ENCODE measurements around the gene PXYLP1.
A peak's percentile ranks its signal among the peaks of the same experiment; 100 is the strongest.
"Not testable (repeated sequence)": the region's sequence is repeated elsewhere in the genome, so short reads cannot be mapped to it uniquely, and the experiment has no call there.

PXYLP1 gene, protein sequence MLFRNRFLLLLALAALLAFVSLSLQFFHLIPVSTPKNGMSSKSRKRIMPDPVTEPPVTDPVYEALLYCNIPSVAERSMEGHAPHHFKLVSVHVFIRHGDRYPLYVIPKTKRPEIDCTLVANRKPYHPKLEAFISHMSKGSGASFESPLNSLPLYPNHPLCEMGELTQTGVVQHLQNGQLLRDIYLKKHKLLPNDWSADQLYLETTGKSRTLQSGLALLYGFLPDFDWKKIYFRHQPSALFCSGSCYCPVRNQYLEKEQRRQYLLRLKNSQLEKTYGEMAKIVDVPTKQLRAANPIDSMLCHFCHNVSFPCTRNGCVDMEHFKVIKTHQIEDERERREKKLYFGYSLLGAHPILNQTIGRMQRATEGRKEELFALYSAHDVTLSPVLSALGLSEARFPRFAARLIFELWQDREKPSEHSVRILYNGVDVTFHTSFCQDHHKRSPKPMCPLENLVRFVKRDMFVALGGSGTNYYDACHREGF

DNA sequence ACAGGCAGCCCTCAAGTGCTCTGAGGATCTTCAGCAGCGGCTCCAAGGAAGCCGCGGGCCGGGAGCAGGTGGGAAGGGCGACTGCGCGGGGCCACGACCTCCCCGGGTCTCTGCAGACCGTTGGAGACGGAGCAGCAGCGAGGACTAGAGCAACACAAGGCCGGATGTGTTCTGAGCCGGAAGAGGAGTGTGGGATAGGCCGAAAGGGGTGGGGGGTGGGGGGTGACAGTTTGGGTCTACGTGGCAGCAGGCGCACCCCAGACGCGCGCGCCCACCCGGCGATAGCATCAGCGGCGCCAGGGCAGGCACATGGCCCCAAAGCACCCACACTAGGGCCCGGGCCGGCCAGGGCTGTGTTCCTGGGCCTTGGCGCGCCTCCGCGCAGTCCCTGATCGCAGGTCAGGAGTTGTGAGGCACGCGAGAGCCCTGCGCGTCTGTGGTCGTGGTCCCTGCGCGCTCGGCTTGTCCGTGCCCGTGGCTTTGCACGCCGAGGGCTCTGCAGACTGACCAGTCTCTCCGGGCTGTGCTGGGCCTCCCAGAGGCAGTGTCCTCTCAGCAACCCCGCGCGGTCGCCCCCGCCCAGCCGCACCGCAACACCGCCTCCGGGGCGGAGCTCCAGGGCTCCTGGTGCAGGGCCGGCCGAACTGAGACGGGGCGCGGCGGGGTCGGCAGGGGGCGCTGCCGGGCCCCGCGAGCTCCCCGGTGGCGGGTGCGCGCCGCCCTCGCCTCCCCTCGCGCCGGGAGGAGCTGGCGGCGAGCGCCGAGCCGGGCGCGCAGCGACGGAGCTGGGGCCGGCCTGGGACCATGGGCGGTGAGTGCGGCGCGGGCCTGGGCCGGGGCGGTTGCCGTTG, at the start of gene PXYLP1:
Gene PXYLP1, plus strand, starts transcription at position 725 of the 851 bp plus-strand sequence. CDS start 28,351 bp downstream, outside the sequence.
- peak; percentile 93 for DNase-seq

DNA sequence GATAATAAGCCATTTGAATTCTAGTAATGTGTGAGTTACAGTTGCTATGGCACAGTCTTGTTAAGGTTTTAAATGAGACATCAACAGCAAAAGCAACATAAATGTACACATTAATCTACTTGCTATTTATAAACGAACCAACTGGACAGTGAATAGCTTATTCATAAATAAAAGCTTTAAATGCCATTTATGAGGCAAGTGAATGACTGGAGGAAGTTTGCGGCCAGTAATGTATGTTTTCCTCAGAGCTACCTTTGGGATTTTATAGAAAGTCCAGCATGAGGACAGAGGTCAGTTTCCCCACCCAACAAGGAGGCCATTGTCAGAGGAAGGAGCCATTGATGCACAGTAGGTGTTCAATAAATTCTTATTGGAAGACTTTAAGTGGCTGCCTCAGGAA, 48.0 kb upstream of the PXYLP1 start:
- DNase-seq, result no peak

DNA sequence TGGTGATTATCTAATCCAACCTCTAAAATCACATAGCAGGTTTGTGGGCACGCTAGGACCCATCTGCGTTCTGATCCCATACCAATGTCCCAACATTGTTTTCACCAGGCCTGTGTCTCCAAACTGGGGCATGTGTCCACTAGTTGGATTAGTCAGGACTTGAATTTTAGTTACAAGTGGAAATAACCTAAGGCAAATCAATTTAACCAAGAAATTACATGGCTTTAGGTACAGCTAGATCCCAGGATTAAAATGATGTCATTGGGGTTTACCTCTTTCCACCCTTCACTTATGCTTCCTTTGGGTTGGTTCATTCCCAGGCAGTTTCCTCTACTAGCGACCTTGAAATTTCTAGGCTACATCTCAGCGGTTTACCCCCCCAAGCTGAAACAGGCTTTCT, 47.2 kb upstream of the PXYLP1 start:
- DNase-seq, result no peak

DNA sequence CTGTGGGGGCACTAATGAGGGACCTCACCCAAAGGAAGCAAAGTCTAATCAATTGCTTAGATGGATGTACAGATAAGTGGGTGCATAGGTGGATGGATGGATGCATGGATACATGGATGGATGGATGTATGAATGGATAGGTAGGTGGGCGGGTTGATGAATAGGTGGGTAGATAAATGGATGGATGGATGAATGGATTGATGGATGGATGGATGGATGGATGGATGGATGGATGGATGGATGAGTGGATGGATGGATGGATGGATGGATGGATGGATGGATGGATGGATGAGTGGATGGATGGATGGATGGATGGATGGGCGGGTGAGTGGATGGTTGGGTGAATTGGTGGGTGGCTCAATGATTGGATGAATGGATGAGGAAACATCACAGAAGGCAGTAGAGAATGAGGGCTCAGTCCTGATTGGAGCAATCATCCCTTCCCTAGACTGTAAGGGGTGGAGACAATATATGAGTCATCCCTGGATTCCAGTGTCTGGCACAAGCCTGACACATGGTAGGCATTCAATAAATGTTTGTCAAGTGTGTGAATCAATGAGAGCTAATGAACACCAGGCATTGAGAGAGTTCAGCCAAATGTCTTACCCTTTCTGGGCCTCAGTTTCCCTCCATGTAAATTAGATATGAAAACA, 40.4 kb upstream of the PXYLP1 start:
- no peak for DNase-seq

DNA sequence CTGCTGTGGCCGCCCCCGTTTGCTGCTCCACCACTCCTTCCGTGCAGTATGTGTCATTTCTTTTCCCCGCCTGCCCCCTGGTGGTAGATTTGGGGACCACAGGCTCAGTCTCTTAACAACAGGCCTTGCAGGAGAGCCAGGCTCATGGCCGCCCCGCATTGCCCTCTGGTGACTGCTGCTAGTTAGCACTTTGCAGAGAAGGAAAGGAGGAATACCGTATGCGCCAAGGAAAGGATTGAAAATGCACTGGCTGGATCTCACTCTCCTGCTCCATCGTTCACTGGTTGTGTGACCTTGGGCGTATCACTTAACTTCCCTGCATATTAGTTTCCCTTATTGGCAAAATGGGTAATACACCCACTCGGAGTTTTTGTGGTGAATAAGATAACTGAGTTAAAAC, 39.3 kb upstream of the PXYLP1 start:
- DNase-seq, result peak; percentile 99

DNA sequence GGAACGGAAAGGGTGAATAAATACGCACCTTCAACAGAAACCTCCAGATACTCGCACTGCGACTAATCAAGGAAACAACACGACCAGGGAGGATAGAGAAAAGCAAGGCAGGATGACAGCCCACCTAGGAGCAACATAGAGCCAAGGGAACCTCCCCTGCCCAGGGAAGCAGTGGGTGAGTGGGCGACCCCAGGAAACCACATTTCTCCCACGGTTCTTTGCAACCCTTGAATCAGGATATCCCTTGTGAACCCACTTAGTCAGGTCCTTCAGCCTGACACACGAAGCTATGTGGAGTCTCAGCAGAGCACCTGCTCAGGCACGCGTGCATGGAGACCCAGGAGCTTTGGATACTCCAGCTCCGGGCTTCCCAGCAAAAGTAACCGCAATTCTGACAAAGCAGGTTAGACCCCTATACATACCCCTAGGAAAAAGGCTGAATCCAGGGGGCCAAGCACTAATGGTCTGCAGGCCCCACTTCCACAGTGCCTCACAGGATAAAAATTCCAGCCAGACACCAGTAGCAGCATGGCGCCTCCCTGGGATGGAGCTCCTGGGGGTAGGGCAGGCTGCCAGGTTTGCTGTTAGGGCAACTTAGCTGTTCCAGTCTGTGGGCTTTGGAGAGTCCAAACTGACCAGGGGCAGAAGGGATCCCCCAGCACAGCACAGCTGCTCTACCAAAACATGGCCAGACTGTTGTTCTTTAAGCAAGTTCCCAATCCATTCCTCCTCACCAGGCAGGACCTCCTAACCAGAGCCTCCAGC, 38.4 kb upstream of the PXYLP1 start:
- no peak for DNase-seq

DNA sequence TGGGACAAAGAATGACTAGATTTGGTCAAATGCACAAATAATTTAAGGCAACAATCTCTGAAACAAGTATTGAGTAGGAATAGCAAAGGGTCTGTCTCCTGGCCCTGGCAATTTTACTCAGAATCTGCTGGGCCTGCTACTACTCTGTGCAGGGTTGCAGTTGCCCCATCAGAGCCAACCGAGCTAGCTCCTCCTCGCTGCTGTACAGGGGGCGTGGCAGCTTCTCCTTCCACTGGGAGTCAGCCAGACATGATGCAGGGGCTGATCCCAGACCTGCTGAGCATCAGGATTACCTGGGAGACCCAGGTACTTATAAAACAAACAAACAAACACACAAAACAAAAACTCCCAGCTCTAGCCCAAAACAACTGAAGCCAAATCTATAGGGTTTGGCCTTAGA, 30.5 kb upstream of the PXYLP1 start:
- DNase-seq, result no peak

DNA sequence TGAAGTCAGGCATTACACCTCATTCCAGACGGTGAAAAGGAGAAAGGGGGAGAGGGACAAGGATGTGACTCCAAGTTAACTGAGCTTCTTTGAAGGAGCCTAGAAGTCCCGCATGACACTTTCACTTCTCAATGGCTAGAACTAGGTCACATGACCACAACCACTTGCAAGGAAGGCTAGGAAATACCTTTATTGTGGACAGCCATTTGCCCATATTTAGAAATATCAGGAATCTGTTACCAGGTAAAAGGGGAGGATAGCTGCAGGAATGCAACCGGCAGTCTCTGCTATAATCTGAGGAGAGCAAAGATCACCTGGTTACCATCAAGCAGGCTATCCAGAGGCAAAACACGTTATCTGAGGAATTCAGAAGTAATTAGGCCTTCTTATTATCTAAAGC, 28.9 kb upstream of the PXYLP1 start:
- no peak for DNase-seq

DNA sequence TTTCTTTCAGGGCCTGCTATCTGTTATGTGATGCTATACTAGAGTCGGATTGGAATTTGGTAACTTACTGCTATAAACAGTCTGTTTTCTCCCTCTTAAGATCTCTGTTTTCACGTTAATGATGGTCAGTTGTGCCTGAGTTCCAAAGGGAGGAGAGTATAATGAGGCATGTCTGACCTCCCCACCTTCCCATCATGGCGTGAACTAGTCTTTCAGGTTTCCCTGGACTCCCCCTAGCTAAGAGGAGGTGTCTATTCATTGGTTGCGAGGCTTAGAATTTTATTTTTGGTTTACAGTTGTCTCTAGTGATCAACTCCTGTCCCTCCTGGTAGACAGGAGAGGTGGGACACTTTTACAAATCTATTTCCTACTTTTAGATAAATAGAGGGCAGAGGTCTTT, 27.8 kb upstream of the PXYLP1 start:
- no peak for DNase-seq

DNA sequence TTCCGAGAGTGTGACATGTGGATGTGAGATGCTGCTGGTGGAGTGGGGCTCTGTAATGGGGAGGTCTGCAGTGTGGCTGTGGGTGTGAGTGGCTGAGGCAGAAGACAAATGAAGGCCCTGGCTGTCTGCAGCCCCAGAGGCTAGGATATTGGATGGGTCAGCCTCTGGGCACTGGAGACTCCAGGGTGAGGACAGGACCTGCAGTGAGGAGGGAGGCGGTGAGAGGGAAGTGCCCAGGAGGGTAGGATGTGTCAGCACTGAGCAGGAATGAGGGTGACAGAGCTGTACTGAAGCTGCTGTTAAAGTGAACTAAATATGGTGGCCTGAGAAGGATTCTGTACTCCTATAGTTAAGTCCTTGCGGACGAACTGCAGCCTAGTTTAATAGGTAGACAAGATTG, 27.3 kb upstream of the PXYLP1 start:
- DNase-seq, result no peak

DNA sequence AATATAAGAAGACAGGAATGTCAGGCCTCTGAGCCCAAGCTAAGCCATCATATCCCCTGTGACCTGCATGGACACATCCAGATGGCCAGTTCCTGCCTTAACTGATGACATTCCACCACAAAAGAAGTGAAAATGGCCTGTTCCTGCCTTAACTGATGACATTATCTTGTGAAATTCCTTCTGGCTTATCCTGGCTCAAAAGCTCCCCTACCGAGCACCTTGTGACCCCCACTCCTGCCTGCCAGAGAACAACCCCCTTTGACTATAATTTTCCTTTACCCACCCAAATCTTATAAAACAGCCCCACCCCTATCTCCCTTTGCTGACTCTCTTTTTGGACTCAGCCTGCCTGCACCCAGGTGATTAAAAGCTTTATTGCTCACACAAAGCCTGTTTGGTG, 20.3 kb upstream of the PXYLP1 start:
- DNase-seq, result not testable (repeated sequence)

DNA sequence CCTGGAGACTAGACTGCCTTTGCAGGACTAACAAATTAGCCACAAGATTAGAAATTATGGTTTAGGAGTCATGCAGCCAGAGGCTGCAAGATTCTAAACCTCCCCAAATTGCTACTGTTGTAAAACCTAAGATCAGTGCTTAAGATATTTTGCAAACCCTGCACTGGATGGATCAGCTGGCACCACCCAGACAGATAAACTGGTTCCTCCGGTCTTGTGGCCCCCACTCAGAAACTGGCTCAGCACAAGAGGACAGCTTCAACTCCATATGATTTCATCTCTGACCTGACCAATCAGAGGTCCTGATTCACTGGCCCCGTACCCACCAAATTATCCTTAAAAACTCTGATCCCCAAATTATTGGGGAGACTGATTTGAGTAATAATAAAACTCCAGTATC, 19.5 kb upstream of the PXYLP1 start:
- no peak for DNase-seq

DNA sequence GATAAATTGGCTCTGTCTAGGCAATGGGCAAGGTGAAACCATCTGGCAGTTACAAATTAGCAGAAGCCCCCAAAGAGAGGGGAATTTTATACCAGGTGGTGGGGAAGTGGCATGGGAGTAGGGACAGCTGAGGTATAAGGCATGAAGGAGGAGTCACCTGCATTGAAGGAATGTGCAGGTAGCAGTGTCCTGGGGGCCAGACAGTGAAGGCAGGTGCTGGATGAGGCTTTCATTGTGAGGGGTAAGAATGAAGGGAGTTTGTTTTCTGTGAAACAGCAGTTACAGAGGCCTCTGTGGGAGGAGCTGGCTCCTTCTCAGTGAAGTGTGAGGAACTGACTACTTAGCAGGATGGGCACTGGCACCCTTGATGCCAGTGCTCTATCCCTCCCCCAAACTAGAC, 19.1 kb upstream of the PXYLP1 start:
- DNase-seq, result no peak

DNA sequence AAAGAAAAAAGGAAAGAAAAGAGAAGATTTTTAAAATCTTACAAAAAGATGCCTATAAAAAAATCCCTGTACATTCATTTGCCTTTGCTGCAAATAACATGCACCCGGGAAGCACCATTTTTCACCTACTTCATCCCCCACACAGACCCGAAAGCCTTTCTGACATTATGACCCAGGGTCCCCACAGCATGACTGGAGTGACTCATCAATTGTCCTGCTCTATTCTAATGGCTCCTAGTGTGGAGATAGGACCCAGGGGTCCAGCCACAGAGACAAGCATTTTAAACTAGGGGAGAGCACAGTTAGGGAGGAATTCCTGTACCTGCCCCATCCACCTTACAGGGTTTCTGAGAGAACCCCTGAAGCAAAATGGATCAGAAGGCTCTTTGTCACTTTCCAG, 14.7 kb upstream of the PXYLP1 start:
- DNase-seq, result no peak

DNA sequence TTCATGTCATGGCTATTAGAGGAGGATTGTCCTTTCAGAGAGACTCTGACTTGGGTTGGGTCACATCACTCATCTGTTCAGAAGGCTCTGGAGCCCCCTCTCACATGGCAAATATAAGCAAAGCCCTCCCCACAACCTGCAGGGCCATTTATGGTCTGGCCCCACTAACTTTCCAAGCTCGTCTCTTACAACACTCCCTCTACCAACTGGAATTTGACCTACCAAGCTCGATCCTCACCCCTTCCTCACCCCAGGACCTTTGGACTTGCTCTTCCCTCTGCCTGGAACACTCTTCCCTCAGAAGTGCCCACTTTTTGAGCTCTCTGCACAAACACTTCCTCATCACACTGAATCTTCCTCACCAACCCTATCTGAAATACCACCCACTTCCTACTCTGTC, 14.2 kb upstream of the PXYLP1 start:
- DNase-seq, result no peak

DNA sequence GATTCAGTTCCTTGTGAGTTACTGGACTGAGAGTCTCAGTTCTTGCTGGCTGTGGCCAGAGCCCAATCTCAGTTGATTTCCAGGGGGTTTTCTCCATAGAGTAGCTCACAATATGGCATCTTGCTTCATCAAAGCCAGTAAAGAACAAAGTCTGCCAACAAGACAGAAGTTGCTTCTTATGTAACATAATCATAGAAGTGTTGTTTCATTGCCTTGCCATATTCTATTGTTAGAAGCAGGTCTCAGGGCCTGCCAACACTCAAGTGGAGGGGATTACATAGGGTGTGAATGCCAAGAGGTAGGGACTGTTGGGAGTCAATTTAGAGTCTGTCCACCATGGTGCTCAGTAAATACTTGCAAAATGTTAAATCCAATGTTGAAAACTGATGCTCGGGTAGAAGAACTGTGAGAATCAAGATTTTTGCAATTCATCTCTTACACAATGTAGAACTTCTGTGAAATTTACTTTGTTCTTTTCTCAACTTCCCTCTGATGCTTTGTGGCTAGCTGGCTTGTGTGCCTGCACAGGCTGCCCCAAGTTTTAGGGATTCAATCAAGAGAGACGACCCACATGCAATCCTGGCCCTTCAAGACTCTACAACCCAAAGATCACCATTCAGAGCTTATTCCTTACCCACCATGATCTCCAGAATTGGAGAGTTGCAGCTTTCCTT, 13.3 kb upstream of the PXYLP1 start:
- no peak for DNase-seq

DNA sequence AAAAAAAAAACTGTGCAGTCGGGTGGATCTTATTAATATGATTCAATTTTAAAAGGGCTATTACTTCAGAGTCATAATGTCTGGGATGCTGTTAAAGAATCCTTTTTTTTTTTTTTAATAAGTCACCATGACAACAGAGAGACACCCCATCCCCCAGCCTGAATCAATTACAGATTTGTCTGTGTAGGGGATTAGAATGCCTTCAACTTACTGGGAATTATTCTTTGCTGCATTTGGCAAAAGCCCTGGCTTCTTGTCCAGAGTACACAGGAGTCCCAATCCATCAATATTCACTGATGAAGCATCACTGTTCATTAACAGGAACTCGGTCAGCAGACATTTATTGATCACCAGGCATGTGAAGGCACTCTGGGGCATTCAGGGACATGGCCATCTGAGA, 12.7 kb upstream of the PXYLP1 start:
- DNase-seq, result no peak

DNA sequence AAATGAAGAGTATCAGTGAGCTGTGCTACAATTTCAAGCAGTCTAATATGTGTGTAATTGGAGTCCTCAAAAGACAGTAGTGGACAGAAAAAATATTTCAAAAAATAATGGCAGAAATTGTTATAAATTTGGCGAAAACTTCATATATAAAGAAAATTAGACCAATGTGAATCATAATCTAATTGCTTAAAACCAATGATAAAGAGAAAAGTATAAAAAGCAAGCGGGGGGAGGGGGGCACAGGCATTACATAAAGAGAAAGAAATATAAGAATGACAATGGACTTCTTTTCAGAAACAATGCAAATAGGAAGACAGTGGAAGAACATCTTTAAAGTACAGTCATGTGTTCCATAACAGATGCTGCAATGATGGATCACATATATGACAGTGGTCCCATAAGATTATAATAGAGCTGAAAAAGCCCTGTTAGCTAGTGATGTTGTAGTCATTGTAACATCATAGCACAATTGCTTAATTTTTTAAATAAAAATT, 7.9 kb upstream of the PXYLP1 start:
- DNase-seq, result no peak

DNA sequence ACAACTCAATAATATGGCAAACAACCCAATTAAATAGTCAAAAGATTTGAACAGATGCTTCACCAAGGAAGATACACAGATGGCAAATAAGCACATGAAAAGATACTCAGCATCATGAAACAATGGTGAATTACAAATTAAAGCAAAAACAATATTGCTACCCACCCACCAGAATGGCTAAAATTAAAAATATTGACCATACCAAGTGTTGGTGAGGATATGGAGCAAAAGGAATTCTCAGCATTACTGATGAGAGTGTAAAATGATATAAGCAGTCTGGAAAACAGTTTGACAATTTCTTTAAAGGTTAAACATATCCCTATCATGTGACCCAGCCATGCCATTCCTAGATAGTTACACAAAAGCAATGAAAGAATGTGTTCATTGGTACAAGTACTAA, 5.7 kb upstream of the PXYLP1 start:
- DNase-seq, result no peak

DNA sequence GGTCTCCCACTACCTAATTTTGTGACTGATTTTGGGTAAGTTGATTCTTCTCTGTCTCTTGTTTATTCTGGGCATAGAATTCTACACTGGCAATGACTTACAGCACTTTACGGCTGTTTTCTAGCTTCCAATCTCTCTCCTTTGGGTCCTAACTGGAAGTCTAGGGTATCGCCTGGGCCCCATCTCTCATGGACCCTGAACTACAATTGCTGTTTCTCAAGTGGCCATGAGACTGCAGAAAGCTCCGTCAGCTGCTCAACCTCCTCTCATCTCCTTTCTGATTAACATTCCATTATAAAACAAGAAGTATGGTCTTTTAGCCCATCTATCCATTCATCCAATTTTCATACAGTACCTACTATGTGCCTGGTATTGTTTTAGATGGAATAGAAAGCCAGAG, 4.4 kb upstream of the PXYLP1 start:
- DNase-seq, result no peak

DNA sequence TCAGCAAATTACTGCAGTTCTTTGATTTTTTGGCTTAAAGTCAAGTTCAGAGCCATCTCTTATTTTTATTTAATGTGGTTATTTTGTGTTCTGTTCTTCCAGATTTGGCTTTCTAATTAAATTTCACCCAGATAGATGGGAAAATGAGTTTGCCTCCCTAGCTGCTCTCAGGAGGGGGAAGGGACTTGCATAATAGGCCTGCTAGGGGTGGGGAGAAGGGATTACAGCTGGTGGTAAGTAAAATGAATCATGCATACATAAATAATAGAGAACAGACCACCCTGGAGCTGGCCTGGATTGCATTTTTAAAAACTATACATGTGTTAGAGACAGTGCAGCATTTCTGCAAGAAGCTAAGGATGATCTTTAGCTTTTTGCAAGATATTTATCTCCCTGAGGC, 3.9 kb upstream of the PXYLP1 start:
- DNase-seq, result no peak

DNA sequence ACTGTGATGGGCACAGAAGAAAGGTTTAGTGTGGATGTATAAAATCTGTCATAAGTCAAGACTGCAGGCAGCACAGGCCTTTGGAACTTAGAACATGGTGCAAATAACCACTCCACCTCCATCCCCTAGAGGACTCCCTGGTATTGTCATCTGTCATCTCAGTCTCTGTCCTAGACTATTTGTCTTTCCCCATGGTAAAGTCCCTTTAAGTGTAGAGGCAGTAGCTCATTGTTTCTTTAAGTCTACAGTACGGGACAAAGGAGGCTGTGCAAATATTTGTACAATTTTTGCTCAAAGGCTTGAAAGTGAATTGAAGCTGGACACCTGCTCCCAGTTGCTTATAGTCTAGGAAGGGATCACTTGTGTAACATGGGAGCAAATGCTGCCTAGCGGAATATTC, 3.2 kb upstream of the PXYLP1 start:
- DNase-seq, result no peak
